Stomach (tissue), 19 donors: ENCODE measurements around the gene RARS1. TPM values are rescaled to one million over a fixed set of nuclear protein-coding genes. Genes with fewer than 3 reads are reported as not detected.

Source experiments
- DNase-seq, 2 donors: peaks; one replicate each; pipeline versions ENCODE4 v3.0.0 to v3.0.0-alpha.2; 2013 to 2019
- H3K27ac ChIP-seq, 5 donors: fragments of 200-600 bp in 4 of 5; sonication (generic) in 4 of 5; one replicate each; pipeline ENCODE4 v1.5.1; 2013 to 2019; ENCODE audit warnings: mild to moderate bottlenecking in 1 of 5, moderate library complexity in 1 of 5
- H3K27me3 ChIP-seq, 3 donors: fragments of 200-600 bp; sonication (generic); one replicate each; pipeline ENCODE4 v1.5.1; 2017 to 2019; ENCODE audit warnings: mixed run types in 1 of 3
- H3K36me3 ChIP-seq, 4 donors: fragments of 200-600 bp; sonication (generic); 1 replicate in 3 of 4; 2 replicates in 1 of 4; pipeline ENCODE4 v1.5.1; 2016 to 2019
- H3K4me1 ChIP-seq, 4 donors: fragments of 200-600 bp; sonication (generic); one replicate each; pipeline ENCODE4 v1.5.1; 2016 to 2019
- H3K4me3 ChIP-seq, 4 donors: fragments of 200-600 bp; sonication (generic) in 3 of 4; one replicate each; pipeline ENCODE4 v1.5.1; 2016 to 2019; ENCODE audit warnings: mild to moderate bottlenecking in 1 of 4
- H3K9me3 ChIP-seq, 4 donors: fragments of 200-600 bp; sonication (generic); one replicate each; pipeline ENCODE4 v1.5.1; 2016 to 2019
- EP300 ChIP-seq: sonication (generic); formaldehyde crosslinking; IDR thresholded peaks from one replicate; pipeline ENCODE4 v1.6.1; 2017; ENCODE audit warnings: antibody characterized with exemption
- POLR2A ChIP-seq, 4 donors: fragments of 450-650 bp; IDR thresholded peaks; one replicate each; pipeline ENCODE4 v1.6.1; 2016; ENCODE audit warnings: antibody characterized with exemption in 4 of 4, control low read depth in 2 of 4, mild to moderate bottlenecking in 1 of 4, moderate library complexity in 1 of 4
- POLR2AphosphoS5 ChIP-seq, 3 donors: sonication (generic); formaldehyde crosslinking; IDR thresholded peaks; one replicate each; pipeline ENCODE4 v1.6.1; 2016; ENCODE audit warnings: antibody characterized with exemption in 3 of 3
- WGBS, 5 donors: extraction: QIAGEN DNeasy Blood & Tissue Kit in 3 of 5; methylation state at CpG; one replicate each; pipeline versions ENCODE4 v1.1.5 to v1.1.7; 2013 to 2018; 5-methylcytosine and 5-hydroxymethylcytosine counted together
- intact Hi-C: fragments of 100-400 bp; cut with DNase I; formaldehyde crosslinking; loops from one replicate; pipeline ENCODE4 v1.15.1; 2023; ENCODE audit warnings: low total_unique reads
- long read RNA-seq, 10 donors: transcript quantifications; one replicate each; lab custom pipeline, GENCODE V29; 2026
- polyA plus RNA-seq, 3 donors: library from polyadenylated mRNA; stranded (reverse); fragments of 200-250 nt; gene quantifications; one replicate each; pipeline ENCODE4 v1.2.3, GENCODE V29; 2013
- total RNA-seq, 5 donors: library from RNA; depleted of rRNA; stranded (reverse); fragments of >200 nt; gene quantifications; one replicate each; pipeline versions ENCODE4 v1.1.0 to v1.2.3, GENCODE V29; 2014 to 2016
- TF ChIP-seq, protein P1 (sequence below), 7 experiments: fragments of 450-650 bp in 4 of 7; fragments of 200-600 bp in 3 of 7; sonication (generic) in 3 of 7; IDR thresholded peaks; one replicate each; pipeline ENCODE4 v1.5.1; 2016 to 2019; ENCODE audit warnings: antibody characterized with exemption in 7 of 7, control low read depth in 2 of 7, mild to moderate bottlenecking in 1 of 7
- donor health status: healthy with polysubstance abuse.
- donor health status: Bipolar disorder and iron deficiency.
- donor health status: healthy.

RARS1 gene
- 100 to 1,000 TPM in 1 of 5 donors, 10 to 100 TPM in 4; 36.2 to 139 (median 48.7) TPM for total RNA-seq
- 10 to 100 TPM; 27.5 to 39.5 (median 30.9) TPM for polyA plus RNA-seq
- long read RNA-seq, donor 1, partial matches to known transcripts, result 11 of 14 reads
- long read RNA-seq, donor 1, other reads (novel, unspliced or antisense), result 0 of 14 reads
- long read RNA-seq, donor 2, transcript RARS-201 (15 exons, 2,146 nt), result major isoform, 10 of 12 reads
- long read RNA-seq, donor 2, partial matches to known transcripts, result 0 of 12 reads
- long read RNA-seq, donor 2, other reads (novel, unspliced or antisense), result 0 of 12 reads
- long read RNA-seq, donor 3, partial matches to known transcripts, result 12 of 16 reads
- long read RNA-seq, donor 3, other reads (novel, unspliced or antisense), result 0 of 16 reads
- long read RNA-seq, donor 4, result 0 reads
- long read RNA-seq, donor 5, partial matches to known transcripts, result 6 of 8 reads
- long read RNA-seq, donor 5, other reads (novel, unspliced or antisense), result 0 of 8 reads
- long read RNA-seq, donor 6, transcript RARS-201 (15 exons, 2,146 nt), result major isoform, 19 of 30 reads
- long read RNA-seq, donor 6, partial matches to known transcripts, result 7 of 30 reads
- long read RNA-seq, donor 6, other reads (novel, unspliced or antisense), result 0 of 30 reads
- long read RNA-seq, donor 7, partial matches to known transcripts, result 9 of 14 reads
- long read RNA-seq, donor 7, other reads (novel, unspliced or antisense), result 0 of 14 reads
- long read RNA-seq, donor 8, transcript RARS-201 (15 exons, 2,146 nt), result major isoform, 6 of 22 reads
- long read RNA-seq, donor 8, partial matches to known transcripts, result 15 of 22 reads
- long read RNA-seq, donor 8, other reads (novel, unspliced or antisense), result 0 of 22 reads
- long read RNA-seq, donor 9, partial matches to known transcripts, result 34 of 39 reads
- long read RNA-seq, donor 9, other reads (novel, unspliced or antisense), result 0 of 39 reads
- long read RNA-seq, donor 10, result 0 reads

DNA sequence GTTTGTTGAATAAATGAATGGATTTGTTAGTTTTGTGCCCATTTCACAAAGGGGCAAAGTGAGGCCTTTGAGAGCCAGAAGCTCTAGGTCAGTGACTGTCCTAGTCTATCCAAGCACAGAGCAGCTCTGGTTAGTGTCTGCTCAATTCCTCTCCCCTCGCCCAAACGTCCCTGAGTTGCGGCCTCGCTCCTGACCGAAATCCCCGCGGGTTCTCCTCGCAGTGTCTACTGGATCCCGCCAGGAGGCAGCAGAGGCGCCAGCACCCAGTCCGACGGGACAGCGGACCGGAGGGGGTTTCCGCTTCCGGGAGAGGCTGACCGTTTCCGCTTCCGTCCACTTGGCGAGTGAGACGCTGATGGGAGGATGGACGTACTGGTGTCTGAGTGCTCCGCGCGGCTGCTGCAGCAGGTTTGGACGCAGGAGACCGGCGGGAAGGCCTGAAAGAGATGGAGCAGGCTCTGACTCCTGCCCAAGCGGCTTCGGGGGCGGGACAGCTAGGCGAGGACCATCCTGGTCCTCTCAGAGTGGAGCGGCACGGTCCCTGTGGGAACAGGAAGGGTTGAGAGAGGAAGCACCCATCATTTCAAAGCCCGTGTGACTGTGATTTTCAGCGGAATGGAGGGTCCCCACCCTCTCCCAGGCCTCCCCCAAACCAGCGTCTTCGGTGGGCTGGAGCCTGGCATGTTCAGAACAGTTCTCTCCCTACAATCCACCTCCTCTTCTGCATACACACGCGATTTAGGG is at the start of gene RARS1:
TSS of gene RARS1 (plus strand) at position 336 of the 744 bp plus-strand sequence. CDS start at position 364, 28 bp downstream.
- Histone ChIP-seq H3K36me3 (peaks cover 33 to 34% (median 33%) of the 10 kb centered on the region in 4 donors), H3K27ac (peak within 1 kb of the TSS; percentile 59 to 85 (median 76)), H3K4me3 (peak within 1 kb of the TSS; percentile 72 to 97 (median 95)), H3K9me3 (no peaks in the 10 kb centered on the region), H3K4me1 (peaks cover 10 to 23% (median 14%) of the 10 kb centered on the region in 4 donors), H3K27me3 (no peaks in the 10 kb centered on the region)
- peak in 1 of 4 donors; percentile 75 for TF ChIP-seq POLR2A (IDR thresholded peaks at IDR 0.05)
- TF ChIP-seq, protein P1, sequence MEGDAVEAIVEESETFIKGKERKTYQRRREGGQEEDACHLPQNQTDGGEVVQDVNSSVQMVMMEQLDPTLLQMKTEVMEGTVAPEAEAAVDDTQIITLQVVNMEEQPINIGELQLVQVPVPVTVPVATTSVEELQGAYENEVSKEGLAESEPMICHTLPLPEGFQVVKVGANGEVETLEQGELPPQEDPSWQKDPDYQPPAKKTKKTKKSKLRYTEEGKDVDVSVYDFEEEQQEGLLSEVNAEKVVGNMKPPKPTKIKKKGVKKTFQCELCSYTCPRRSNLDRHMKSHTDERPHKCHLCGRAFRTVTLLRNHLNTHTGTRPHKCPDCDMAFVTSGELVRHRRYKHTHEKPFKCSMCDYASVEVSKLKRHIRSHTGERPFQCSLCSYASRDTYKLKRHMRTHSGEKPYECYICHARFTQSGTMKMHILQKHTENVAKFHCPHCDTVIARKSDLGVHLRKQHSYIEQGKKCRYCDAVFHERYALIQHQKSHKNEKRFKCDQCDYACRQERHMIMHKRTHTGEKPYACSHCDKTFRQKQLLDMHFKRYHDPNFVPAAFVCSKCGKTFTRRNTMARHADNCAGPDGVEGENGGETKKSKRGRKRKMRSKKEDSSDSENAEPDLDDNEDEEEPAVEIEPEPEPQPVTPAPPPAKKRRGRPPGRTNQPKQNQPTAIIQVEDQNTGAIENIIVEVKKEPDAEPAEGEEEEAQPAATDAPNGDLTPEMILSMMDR (IDR thresholded peaks at IDR 0.05), result peak in 5 of 7 experiments; percentile 87 to 97 (median 93)
- TF ChIP-seq EP300, result no peak
- peak; percentile 84 to 98 (median 93) for TF ChIP-seq POLR2AphosphoS5 (IDR thresholded peaks at IDR 0.05)
- 0 to 1% (median 0%) methylated on average over 5 to 40 of the region's 40 CpGs for WGBS, 5 donors
- intact Hi-C loops, result no loop called here
- DNase-seq, result peak; percentile 94 to 98

DNA sequence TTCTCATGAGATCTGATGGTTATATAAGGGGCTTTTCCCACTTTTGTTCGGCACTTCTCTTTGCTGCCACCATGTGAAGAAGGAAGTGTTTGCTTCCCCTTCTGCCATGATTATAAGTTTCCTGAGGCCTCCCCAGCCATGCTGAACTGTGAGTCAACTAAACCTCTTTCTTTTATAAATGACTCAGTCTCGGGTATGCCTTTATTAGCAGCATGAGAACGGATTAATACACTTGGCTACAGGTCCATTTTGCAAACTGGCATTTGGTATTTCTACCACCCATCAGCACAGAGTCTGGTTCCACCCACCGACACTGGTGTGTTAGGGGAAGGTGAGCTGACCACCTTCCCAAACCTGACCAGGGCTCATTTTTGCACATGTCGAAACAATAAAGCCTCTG is 47.9 kb upstream of the RARS1 start:
- no peak overlapping the region for H3K27ac ChIP-seq
- intact Hi-C loops, result no loop called here
- H3K9me3 ChIP-seq, result no peaks in the 10 kb centered on the region
- no peaks in the 10 kb centered on the region for H3K4me1 ChIP-seq
- TF ChIP-seq POLR2AphosphoS5 (IDR thresholded peaks at IDR 0.05) (no peak), POLR2A (IDR thresholded peaks at IDR 0.05) (no peak), EP300 (no peak)
- TF ChIP-seq, protein P1 (IDR thresholded peaks at IDR 0.05), result no peak
- peaks cover 0 to 69% (median 40%) of the 10 kb centered on the region in 4 donors for H3K36me3 ChIP-seq
- no peak for DNase-seq
- H3K27me3 ChIP-seq, result no peaks in the 10 kb centered on the region
- WGBS, 5 donors, result 67 to 84% (median 74%) methylated on average over 5 of the region's 5 CpGs
- no peak overlapping the region for H3K4me3 ChIP-seq

DNA sequence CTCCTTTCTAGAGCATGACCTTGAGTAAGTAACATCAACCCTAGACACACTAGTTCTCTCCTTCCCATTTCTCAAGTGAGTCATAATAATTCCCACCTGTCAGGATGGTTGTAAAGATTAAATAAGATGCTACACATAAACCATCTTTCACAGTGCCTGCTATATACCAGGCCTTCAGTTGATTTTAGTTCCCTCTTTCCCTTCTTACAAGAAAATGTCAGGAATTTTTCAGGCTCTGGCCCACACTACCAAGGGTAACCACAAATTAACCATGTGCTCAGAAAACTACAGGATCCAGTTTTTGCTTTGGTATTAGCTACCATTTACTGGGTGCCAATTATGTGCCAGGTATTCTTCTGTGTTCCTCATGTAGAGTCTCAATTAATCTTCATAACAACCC is 42.7 kb upstream of the RARS1 start:
- H3K9me3 ChIP-seq, result no peaks in the 10 kb centered on the region
- no peak for DNase-seq
- no peak for TF ChIP-seq POLR2AphosphoS5 (IDR thresholded peaks at IDR 0.05)
- TF ChIP-seq EP300, result no peak
- TF ChIP-seq, protein P1 (IDR thresholded peaks at IDR 0.05), result no peak
- no peak for TF ChIP-seq POLR2A (IDR thresholded peaks at IDR 0.05)
- no peak overlapping the region for H3K4me3 ChIP-seq
- no peaks in the 10 kb centered on the region for H3K4me1 ChIP-seq
- no peaks in the 10 kb centered on the region for H3K27me3 ChIP-seq
- no peak overlapping the region for H3K27ac ChIP-seq
- peaks cover 0 to 63% (median 44%) of the 10 kb centered on the region in 4 donors for H3K36me3 ChIP-seq
- intact Hi-C loops, result no loop called here
